BLaER1 treated with 17β-estradiol and CSF1 and Interleukin-3, amounts not matched to agents 10 nM and 100 nM (cell line): ENCODE measurements around the gene CYP2A7.
"Not testable (repeated sequence)": the region's sequence is repeated elsewhere in the genome, so short reads cannot be mapped to it uniquely, and the experiment has no call there.

Experiments
- H3K27ac ChIP-seq, 11 experiments: shearing (Covaris generic); formaldehyde crosslinking; 2 replicates each; pipeline ENCODE4 v1.8.1; 2022
- H3K27me3 ChIP-seq, 11 experiments: shearing (Covaris generic); formaldehyde crosslinking; 2 replicates each; pipeline ENCODE4 v1.8.1; 2022
- H3K36me3 ChIP-seq, 11 experiments: shearing (Covaris generic); formaldehyde crosslinking; 2 replicates each; pipeline ENCODE4 v1.8.1; 2022
- H3K4me1 ChIP-seq, 10 experiments: shearing (Covaris generic); formaldehyde crosslinking; 2 replicates each; pipeline ENCODE4 v1.8.1; 2022
- H3K4me2 ChIP-seq, 11 experiments: shearing (Covaris generic); formaldehyde crosslinking; 2 replicates each; pipeline ENCODE4 v1.8.1; 2022
- H3K4me3 ChIP-seq, 10 experiments: shearing (Covaris generic); formaldehyde crosslinking; 2 replicates each; pipeline ENCODE4 v1.8.1; 2022
- H3K9ac ChIP-seq, 11 experiments: shearing (Covaris generic); formaldehyde crosslinking; 2 replicates each; pipeline ENCODE4 v1.8.1; 2022
- H3K9me3 ChIP-seq, 11 experiments: shearing (Covaris generic); formaldehyde crosslinking; replicated peaks in 1 of 11; 2 replicates each; pipeline ENCODE4 v1.8.1; 2022
- H4K20me1 ChIP-seq, 11 experiments: shearing (Covaris generic); formaldehyde crosslinking; 2 replicates each; pipeline ENCODE4 v1.8.1; 2022
- Cebpa-rat ChIP-seq, 11 experiments: shearing (Covaris generic); IDR thresholded peaks; 2 replicates each; pipeline ENCODE4 v1.8.1; 2022

Gene CYP2A7

DNA sequence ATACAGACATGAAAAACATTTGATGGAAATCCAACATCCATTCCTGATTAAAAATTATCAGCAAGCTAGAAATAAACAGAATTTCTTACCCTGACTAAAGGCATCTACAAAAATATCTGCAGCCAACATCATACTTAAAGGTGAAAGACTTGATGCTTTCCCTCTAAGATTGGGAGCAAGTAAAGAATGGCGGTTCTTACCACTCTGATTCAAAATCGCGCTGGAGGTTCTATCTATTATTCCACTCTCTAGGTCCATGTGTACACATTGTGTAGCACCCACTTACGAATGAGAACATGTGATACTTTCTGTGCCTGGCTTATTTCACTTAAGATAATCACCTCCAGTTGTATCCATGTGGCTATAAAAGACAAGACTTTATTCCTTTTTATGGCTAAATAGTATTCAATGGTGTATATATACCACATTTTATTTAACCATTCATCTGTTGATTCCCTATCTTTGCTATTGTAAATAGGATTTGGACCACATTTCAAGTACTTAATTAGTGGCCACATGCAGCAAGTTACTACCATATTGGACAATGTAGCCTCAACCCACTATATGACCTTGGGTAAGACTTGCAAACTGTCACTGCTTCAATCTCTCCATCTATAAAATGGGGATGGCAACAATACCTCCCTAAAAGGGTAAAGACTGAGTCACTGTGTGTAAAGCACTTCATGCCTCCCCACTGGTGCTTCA, 38.4 kb upstream of the CYP2A7 start:
- Histone ChIP-seq H3K4me1 (no peaks in the 10 kb centered on the region), H3K36me3 (no peaks in the 10 kb centered on the region), H3K27ac (no peak overlapping the region), H3K9me3 (peaks cover 31 to 54% (median 36%) of the 10 kb centered on the region in 11 experiments), H3K4me3 (no peak overlapping the region), H3K9ac (no peak overlapping the region), H4K20me1 (no peaks in the 10 kb centered on the region), H3K4me2 (no peak overlapping the region), H3K27me3 (no peaks in the 10 kb centered on the region)
- TF ChIP-seq Cebpa-rat (IDR thresholded peaks at IDR 0.05) = no peak

DNA sequence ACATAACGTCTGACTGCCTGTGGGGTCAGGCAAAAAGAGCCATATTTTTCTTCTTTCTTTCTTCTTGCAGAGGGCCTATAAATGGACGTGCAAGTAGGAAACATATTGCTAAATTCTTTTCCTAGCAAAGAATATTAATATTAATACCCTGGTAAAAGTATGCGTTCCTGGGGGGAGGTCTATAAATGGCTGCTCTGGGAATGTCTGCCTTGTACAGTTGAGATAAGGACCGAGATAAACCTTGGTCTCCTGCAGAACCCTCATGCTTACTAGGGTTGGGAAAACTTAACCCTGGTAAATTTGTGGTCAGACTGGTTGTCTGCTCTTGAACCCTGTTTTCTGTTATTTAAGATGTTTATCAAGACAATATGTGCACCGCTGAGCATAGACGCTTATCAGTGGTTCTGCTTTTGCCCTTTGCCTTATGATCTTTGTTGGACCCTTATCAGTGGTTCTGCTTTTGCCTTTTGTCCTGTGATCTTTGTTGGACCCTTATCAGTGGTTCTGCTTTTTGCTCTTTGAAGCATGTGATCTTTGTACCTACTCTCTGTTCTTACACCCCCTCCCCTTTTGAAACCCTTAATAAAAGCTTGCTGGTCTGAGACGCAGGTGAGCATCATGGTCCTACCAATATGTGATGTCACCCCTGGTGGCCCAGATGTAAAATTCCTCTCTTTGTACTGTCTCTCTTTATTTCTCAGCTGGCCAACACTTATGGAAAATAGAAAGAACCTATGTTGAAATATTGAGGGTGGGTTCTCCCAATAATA, 37.7 kb upstream of the CYP2A7 start:
- not testable (repeated sequence) for H3K4me3 ChIP-seq, H3K27me3 ChIP-seq, H3K4me1 ChIP-seq, H3K9ac ChIP-seq, H3K27ac ChIP-seq, H3K36me3 ChIP-seq, H3K4me2 ChIP-seq, H4K20me1 ChIP-seq
- H3K9me3 ChIP-seq = peaks cover 31 to 54% (median 38%) of the 10 kb centered on the region in 11 experiments

DNA sequence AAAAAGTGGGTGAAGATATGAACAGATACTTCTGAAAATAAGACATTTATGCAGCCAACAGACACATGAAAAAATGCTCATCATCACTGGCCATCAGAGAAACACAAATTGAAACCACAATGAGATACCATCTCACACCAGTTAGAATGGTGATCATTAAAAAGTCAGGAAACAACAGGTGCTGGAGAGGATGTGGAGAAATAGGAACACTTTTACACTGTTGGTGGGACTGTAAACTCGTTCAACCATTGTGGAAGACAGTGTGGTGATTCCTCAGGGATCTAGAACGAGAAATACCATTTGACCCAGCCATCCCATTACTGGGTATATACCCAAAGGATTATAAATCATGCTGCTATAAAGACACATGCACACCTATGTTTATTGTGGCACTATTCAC, 36.3 kb upstream of the CYP2A7 start:
- H3K9me3 ChIP-seq = peaks cover 32 to 54% (median 38%) of the 10 kb centered on the region in 11 experiments
- H3K27me3 ChIP-seq, H3K27ac ChIP-seq, H4K20me1 ChIP-seq, H3K4me3 ChIP-seq, H3K36me3 ChIP-seq, H3K9ac ChIP-seq, H3K4me1 ChIP-seq, H3K4me2 ChIP-seq: not testable (repeated sequence)

DNA sequence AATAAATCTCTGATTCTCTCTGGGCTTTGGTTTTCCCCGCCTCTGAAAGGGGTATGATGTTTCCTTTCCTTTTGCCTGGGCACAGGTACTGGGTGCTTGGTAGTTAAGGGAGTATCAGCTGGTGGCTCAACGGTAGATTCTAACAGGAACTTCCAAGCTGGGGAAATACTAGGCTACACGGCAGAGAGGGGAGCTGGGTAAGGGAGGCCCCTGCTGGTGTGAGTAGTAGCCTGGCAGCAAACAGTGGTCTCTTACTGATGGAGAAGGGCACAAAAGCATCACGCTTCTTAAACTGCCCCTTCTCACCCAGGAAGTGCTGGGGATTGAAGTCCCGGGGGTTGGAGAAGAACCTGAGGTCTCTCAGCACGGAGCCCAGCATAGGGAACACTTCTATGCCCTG, 26.9 kb upstream of the CYP2A7 start:
- Histone ChIP-seq H3K27me3 (no peaks in the 10 kb centered on the region), H3K9me3 (0 out of 22 replicates have a peak, but pooled peaks cover 0 to 3% (median 0%) of the 10 kb centered on the region in 11 experiments), H3K36me3 (no peaks in the 10 kb centered on the region), H3K27ac (no peak overlapping the region), H4K20me1 (no peaks in the 10 kb centered on the region), H3K4me2 (no peak overlapping the region), H3K4me1 (peaks cover 9 to 15% (median 13%) of the 10 kb centered on the region in 10 experiments; a peak in 19 of 20 replicates), H3K9ac (no peak overlapping the region), H3K4me3 (no peak overlapping the region)
- no peak for TF ChIP-seq Cebpa-rat (IDR thresholded peaks at IDR 0.05)

DNA sequence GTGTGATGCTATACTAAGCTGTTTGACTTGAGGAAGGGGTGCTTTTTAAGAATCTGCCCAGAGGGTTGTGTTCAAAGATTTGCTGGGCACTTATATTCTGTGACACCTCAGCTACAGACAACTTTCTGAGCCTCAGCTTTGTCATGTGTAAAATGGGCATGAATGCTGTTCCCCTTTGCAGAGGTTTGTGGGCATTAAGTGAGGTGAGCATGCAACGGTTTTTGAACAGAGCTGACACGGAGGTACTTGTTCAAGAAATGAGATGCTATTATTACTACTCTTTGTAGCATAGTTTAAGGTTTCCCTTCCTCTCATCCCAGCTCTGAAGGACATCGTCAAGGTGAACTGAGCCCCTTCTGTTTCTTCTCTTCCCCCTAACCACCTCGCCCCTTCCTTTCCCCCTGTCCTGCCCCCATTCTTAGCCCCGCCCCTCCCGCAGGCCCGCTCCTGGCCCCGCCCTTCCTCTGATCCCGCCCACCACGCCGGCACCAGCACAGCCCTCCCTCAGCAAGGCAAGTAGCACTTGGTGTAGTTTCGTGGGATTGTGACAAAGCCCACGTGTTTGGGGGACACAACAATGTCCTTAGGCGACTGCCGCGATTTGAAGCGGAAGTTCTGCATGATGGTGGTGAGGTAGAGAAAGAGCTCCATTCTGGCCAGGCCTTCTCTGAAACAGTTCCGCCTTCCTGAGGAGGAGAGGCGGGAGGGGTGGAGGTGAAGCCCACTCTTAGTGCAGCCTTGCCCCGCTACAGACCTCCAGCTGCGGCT, 26.1 kb upstream of the CYP2A7 start:
- TF ChIP-seq Cebpa-rat (IDR thresholded peaks at IDR 0.05) = no peak
- H3K4me1 ChIP-seq = peaks cover 5 to 11% (median 6%) of the 10 kb centered on the region in 10 experiments; a peak in 19 of 20 replicates
- H3K27ac ChIP-seq = no peak overlapping the region
- no peak overlapping the region for H3K9ac ChIP-seq
- H4K20me1 ChIP-seq = no peaks in the 10 kb centered on the region
- 0 out of 22 replicates have a peak, but pooled peaks cover 0 to 3% (median 0%) of the 10 kb centered on the region in 11 experiments for H3K9me3 ChIP-seq
- no peak overlapping the region for H3K4me2 ChIP-seq
- no peak overlapping the region for H3K4me3 ChIP-seq
- H3K27me3 ChIP-seq = no peaks in the 10 kb centered on the region
- no peaks in the 10 kb centered on the region for H3K36me3 ChIP-seq

DNA sequence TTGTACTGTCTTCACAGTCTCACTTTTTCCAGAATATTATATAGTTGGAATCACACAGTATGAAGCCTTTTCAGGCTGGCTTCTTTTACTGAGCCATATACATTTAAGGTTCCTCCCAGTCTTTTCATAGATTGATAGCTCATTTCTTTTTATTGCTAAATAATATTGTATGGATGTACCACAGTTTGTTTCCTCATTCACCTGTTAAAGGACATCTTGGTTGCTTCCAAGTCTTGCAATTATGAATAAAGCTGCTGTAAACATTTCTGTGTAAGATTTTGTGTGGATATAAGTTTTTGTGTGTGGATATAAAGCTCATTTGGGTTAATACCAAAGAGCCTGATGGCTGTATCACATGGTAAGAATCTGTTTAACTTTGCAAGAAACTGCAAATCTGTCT, 24.5 kb upstream of the CYP2A7 start:
- no peak for TF ChIP-seq Cebpa-rat (IDR thresholded peaks at IDR 0.05)
- no peaks in the 10 kb centered on the region for H3K36me3 ChIP-seq
- H3K27me3 ChIP-seq = no peaks in the 10 kb centered on the region
- no peak overlapping the region for H3K9ac ChIP-seq
- H3K27ac ChIP-seq = no peak overlapping the region
- H3K4me2 ChIP-seq = no peak overlapping the region
- no peaks in the 10 kb centered on the region for H4K20me1 ChIP-seq
- 0 out of 20 replicates have a peak, but pooled peaks cover 0 to 4% (median 0%) of the 10 kb centered on the region in 10 experiments for H3K4me1 ChIP-seq
- no peak overlapping the region for H3K4me3 ChIP-seq
- H3K9me3 ChIP-seq = 0 out of 22 replicates have a peak, but pooled peaks cover 0 to 3% (median 0%) of the 10 kb centered on the region in 11 experiments

DNA sequence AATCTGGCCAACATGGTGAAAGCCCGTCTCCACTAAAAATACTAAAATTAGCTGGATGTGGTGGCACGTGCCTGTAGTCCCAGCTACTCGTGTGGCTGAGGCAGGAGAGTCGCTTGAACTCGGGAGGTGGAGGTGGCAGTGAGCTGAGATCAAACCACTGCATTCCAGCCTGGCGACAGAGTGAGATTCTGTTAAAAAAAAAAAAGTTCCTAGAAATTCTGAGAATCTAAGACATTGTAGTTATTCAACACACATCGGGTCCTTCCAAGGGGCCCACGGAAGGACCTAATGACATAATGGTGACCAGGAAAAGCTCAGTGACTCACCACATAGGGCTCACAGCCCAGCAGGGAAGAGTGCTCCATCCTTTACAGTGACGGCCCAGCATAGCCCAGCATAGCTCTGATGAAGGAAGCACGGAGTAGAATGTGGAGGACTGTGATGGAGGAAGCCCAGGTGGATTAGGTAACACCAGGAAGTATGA, 22.7 kb upstream of the CYP2A7 start:
- not testable (repeated sequence) for H3K4me3 ChIP-seq, H3K9me3 ChIP-seq, H4K20me1 ChIP-seq, H3K27ac ChIP-seq, H3K9ac ChIP-seq, H3K4me2 ChIP-seq, H3K27me3 ChIP-seq, H3K36me3 ChIP-seq, H3K4me1 ChIP-seq

DNA sequence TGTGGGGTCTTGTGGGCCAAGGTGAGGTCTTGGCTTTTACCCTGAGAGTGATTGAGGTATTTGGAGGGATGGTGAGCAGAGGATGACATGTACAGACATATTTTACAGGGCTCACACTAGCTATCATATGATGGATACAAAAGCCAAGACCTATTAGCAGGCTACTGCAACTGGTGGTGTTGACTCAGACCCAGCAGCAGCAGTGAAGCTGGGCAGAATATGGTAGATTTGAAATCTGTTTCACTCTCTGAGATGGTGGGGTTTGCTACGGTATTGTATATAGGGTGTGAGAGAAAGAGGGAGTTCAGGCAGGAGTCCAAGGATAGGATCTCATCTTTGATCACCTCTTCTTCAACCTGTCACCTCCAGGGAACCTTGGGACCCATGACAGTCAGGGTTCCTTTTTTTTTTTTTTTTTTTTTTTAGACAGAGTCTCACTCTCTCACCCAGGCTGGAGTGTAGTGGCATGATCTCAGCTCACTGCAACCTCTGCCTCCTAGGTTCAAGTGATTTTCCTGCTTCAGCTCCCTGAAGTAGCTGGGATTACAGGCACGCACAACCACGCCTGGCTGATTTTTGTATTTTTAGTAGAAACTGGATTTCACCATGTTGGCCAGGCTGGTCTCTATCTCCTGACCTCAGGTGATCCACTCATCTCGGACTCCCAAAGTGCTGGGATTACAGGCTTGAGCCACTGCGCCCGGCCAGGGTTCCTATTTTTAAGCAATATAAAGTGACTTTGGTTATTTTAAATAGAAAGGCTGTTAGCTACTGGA, 20.1 kb upstream of the CYP2A7 start:
- not testable (repeated sequence) for H3K4me3 ChIP-seq, H3K36me3 ChIP-seq, H3K27me3 ChIP-seq, H4K20me1 ChIP-seq, H3K27ac ChIP-seq, H3K4me2 ChIP-seq, H3K9me3 ChIP-seq, H3K4me1 ChIP-seq, H3K9ac ChIP-seq

DNA sequence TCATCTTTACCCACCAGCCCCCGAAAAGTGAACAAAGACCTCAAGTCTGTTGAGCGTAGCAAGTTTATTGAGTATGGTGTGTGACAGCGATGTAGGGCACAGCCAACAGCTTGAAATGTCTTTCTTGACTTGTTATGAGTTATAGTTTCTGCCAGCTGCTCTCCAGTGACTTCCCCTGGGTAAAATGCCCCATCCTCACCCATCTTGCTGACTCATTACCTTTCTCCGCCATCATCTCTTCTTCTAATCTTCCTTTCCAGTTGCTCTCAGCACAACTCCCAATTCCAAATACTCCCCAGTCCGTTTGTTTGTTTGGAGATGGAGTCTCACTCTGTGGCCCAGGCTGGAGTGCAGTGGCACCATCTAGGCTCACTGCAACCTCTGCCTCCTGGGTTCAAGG, 18.5 kb upstream of the CYP2A7 start:
- H3K4me1 ChIP-seq, H3K36me3 ChIP-seq, H3K27me3 ChIP-seq, H3K4me3 ChIP-seq, H4K20me1 ChIP-seq, H3K27ac ChIP-seq, H3K4me2 ChIP-seq, H3K9ac ChIP-seq, H3K9me3 ChIP-seq: not testable (repeated sequence)

DNA sequence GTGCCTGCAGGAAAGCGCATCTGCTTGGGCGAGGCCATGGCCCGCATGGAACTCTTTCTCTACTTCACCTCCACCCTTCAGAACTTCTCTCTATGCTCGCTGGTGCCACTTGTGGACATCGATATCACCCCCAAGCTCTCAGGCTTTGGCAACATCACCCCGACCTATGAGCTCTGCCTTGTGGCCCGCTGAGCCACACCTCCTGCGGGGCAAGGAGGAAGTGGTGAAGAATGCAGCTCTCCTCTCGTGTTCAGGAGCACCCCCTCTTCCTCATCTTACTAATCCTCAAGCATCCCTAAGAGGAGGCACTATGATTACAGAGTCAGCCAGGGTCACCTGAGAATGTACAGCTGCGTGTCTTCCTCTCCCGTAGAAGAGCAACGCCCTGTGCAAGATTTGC, 17.9 kb upstream of the CYP2A7 start:
- not testable (repeated sequence) for H4K20me1 ChIP-seq, H3K9me3 ChIP-seq, H3K9ac ChIP-seq, H3K4me3 ChIP-seq, H3K4me2 ChIP-seq, H3K36me3 ChIP-seq, H3K27me3 ChIP-seq, H3K27ac ChIP-seq, H3K4me1 ChIP-seq

DNA sequence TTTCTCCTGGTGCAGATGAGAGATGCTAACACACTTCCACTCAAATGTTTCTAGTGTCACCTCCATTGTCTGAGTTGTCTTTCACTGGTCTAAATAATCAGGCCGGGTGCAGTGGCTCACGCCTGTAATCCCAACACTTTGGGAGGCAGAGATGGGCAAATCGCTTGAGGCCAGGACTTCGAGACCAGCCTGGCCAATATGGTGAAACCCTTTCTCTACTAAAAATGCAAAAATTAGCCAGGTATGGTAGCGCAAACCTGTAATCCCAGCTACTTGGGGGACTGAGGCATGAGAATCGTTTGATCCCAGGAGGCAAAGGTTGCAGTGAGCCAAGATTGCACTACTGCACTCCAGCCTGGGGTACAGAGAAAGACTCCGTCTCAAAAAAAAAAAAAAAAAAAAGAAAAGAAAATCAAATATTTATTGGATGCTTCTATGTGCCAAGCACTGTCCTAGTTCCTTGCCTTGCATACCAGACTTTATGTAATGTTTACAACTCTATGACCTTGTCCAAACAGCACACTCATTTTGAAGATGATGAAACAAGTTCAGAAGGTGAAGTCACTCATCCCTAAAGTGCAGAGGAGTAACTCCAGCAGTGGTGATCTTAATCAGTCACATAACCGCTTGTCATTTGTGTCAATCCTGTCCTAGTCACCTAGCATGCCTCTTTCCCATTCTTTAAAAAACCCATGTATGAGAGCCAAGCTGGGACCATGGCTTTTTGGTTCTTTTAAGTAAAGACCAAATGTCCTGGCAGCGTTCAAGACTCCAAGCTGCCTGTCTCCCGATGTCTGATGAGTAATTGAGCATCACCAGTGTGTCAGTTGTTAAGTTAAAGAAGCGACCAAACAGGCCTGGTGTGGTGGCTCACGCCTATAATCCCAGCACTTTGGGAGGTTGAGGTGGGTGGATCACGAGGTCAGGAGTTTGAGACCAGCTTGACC, 15.1 kb upstream of the CYP2A7 start:
- not testable (repeated sequence) for H3K4me1 ChIP-seq, H3K4me3 ChIP-seq, H3K36me3 ChIP-seq, H4K20me1 ChIP-seq, H3K9me3 ChIP-seq, H3K27me3 ChIP-seq, H3K4me2 ChIP-seq, H3K9ac ChIP-seq, H3K27ac ChIP-seq
